ENCODE measurements around the gene DNAJB11.
A peak's percentile ranks its signal among the peaks of the same experiment; 100 is the strongest.
"Not testable (repeated sequence)": the region's sequence is repeated elsewhere in the genome, so short reads cannot be mapped to it uniquely, and the experiment has no call there.

DNAJB11 gene

DNA sequence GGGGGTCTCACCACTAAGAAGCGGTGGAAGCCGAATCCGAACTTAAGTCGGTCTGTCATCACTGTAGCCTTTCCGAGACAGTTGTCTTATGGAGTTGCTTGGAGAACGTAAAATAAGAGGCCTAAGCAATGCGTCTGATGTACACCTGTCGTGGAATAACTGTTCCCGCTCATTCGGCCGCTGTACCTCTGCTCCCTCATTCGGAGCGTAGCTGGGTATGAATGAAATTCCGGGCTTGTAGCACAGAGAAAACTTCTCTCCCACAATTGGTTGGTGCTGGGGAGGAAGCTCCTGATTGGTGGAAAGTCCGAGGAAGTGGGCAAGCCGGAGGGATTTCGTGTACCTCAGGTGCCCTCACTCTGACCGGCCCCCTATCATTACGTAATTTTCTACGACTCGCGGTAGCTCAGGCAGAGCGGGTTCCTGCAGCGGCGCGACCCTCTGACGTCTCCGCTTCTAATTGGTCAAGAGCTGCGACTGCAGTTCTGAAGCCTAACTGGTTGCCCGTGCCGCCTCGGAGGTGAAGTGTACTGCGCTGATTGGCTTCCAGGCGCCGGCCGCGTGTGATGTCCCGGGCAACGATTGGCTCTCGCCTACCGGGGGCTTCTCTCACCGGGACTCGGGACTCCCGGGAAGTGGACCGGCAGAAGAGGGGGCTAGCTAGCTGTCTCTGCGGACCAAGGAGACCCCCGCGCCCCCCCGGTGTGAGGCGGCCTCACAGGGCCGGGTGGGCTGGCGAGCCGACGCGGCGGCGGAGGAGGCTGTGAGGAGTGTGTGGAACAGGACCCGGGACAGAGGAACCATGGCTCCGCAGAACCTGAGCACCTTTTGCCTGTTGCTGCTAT lies at the start of gene DNAJB11:
TSS of gene DNAJB11 (plus strand) at position 625 of the 845 bp plus-strand sequence. CDS start at position 803, 178 bp downstream.
- DNase-seq = peak; percentile 99

DNA sequence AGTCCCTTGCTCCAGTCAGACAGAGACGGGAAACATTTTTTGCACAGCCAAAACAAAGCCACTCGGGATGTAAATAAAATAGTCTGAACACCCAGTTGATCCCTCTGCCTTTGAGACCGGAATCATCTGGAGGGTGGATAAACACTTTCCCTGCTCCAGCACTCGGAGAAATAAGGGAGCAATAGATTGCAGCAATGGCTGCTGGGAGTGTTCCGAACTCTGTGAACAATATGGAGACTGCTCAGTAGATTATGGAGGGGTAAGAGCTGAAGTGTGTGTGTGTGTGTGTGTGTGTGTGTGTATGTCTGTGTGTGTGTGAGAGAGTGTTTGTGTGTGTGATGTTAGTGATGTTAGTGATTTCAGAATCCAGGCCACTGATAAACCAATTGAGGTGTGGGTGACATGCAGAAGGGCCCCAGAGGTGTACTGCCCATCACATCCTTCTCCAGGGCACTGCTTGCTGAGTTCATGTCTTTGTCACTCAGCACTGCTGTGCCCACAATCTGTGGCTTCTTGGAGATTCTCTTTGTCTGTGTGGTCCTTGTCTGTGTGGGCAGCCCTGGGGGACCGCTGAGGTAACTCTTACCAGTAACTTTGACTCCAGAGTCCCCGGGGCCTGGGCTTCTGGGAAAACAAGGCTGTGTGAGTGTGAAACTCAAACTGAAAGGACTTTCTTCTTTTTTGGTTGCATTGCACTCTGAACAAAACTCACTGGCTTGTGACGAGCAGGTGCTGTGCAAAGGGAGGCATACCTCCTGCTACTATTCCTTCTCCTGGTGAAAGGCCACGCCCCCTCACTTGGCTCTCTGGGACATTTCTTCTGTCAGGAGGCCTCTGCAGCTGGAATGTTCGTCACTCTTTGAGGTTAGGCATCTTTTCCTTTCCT lies 49.3 kb upstream of the DNAJB11 start:
- DNase-seq = no peak

DNA sequence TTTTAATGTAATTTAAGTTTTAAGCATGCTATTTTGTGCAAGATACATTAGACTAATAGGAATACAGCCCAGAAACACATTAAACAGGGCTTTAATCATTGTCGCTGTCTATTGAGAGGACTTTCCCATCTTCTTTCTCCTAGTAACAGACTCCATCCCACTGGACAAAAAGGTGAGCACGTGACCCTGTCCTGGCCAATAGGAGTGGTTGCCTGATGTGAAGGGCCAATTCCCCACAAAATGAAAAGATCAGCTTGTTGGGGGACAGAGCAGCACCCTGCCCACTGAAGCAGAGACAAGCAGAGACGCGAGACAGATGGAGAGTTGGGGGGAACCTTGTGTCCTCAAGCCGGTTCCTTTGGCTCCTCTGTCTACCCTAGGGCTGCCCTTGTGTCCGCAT lies 47.5 kb upstream of the DNAJB11 start:
- DNase-seq = no peak

DNA sequence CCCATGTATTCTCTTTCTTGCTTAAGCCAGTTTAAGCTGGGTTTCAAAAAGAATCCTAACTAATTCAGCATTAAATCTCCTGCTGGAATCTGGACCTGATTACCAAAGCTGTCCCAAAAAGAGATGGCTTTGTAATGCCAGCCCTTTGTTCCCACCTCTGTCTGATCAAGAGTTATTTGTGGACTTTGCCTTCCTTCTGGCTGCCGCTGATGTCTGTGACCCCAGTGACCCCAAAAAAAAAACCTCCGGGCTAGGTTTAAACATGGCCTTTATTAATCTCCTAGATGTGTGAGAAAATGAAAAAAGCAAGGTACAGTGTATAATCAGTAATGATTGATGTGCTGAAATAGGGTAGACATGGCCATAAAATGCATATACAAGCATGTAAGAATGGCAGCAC lies 47.1 kb upstream of the DNAJB11 start:
- no peak for DNase-seq

DNA sequence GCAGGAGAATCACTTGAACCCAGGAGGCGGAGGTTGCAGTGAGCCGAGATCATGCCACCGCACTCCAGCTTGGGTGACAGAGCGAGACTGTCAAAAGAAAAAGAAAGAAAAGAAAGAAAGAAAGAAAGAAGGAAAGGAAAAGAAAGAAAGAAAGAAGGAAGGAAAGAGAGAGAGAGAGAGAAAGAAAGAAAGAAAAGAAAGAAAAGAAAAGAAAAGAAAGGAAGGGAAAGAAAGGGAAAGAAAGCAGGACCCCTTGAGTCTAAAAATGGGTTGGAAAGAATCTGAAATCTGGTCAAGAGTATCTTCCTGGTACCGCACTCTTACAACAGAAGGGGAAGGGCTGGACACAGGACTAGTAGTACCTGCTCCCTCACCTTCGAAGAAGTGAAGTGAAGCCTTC lies 45.9 kb upstream of the DNAJB11 start:
- no peak for DNase-seq

DNA sequence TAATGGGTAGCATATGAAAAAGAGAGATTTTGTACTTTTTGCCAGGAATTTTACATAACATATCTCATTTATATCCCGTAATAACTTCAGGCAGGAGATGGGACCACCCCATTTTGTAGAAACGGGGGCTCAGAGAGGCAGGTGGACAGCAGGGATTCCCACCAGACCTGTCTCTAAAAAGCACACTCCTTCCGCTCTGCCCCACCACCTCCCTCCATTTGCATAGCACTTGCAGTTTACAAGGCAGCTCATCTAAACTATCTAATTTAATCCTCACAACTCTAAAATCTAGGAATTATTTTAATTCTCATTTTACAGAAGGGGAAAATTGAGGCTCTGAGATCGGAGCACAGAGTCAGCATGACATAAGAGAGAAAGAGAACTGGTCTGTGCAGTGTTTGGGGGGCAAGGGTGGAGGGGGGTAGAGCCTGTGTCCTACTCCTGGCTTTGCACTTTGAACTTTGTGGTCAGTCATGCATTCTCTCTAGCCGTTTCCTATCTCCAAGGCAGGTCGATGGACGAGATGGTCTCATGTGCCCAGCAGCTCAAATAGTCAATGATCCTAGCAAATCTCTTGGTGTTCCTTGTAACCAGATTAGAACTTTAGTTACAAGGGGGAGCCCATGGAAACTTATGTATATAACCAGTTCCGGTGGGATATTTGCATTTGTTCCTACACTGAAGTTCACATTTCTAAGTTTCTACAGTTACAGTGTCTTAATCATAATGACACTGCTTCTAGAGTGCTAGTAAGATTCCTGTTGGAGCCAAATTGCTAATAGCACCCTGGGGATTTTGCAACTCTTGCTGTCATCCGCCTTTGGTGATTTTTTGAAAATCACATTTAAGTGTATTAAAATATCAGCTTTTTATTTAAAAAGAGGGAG lies 44.9 kb upstream of the DNAJB11 start:
- no peak for DNase-seq

DNA sequence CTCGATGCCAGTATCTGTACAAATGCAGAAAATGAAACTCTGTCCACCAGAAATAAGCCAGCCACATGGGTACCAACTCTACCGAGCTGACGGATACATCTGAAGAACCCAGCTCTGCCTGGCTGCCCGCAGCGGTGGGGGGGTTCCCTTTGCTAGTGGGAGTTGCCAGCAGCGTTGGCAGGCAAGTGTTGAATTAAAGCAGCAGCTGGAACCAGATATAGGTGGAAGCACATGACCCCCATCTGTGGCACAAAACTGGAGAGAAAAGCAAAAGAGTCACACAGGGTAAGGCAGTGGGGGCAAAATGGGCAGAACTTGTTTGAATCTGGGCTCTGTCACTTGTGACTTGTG lies 44.3 kb upstream of the DNAJB11 start:
- no peak for DNase-seq

DNA sequence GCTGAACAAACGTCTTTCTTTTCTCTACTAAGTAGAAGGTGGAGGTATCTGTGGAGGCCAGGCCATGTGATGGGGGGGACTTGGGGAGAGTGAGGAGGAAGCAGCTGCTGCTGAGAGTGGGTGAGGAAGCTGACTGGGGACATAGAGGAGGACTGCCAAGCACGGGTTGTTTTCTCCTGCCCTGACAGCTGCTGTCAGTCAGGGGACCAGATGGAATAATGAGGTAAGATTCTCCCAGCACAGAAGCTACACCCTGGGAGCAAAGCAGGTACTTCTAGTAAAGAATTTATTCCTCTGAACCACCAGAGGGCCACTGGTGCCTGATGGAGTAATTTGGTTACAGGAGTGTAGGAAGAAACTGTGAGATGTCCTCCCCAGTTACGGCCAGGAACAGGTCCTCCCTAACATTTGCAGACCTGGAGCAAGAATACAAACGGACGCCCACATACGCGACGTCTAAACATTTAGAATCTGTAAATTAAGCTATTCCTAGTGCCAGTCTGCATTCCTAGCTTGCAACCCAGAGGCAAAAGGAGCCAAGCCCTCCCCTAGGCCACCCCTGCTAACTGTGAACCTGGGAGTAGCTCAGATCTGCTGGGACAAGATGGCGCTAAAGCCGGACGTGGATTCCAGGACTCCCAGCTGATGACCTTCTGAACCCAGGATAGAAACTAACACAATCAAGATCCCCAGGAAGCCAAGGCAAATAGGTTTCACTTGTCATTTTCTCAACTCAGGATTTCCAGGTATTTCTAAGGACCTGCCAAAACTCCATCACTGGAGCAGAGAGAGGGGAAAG lies 41.1 kb upstream of the DNAJB11 start:
- DNase-seq = no peak

DNA sequence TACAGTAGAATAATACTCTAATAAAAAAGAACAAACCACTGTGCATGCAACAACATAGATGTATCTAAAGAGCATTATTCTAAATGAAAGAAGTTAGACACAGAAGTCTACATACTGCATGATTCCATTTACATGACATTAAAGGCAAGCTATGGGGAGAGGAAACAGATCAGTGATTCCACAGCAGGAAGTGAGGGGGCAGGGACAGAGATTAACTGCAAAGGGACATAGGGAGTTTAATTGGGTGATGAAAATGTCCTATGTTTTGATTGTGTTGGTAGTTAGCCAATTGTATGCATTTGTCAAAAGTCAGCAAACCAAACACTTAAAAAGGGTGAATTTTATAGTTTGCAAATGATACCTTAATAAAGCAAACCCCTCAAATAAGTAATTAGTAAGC lies 40.1 kb upstream of the DNAJB11 start:
- no peak for DNase-seq

DNA sequence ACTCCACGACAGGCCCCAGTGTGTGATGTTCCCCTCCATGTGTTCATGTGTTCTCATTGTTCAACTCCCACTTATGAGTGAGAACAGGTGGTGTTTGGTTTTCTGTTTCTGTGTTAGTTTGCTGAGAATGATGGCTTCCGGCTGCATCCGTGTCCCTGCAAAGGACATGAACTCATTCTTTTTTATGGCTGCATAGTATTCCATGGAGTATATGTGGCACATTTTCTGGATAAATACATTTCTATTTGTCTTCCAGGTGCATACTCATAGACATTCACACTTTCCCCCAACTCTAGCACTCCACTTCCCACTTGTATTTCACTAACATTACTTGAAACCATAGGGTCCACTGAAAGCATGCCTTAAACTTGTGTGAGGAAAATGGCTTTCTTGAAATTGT lies 38.8 kb upstream of the DNAJB11 start:
- not testable (repeated sequence) for DNase-seq

DNA sequence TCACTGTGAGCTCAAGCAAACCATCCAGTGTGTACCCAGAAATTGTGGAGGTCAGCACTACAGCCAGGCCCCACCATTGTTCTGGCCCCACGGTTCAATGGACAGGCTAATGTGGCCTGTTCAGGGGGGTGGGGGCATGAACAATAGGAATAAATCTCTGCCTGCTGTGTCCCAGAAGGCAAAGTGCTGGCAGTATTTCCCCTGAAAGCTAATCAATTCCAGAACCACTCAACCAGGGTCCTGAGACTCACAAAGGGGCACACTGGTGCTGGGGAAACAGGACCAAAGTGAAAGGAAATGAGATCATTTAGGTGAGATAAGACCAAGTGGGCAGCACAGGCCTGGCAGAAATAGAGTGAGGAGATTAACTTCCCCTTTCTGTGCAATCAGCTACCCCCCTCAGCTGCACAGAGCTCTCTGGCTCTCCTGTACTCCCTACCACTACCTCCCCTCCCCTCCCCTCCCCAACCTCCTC lies 37.9 kb upstream of the DNAJB11 start:
- no peak for DNase-seq

DNA sequence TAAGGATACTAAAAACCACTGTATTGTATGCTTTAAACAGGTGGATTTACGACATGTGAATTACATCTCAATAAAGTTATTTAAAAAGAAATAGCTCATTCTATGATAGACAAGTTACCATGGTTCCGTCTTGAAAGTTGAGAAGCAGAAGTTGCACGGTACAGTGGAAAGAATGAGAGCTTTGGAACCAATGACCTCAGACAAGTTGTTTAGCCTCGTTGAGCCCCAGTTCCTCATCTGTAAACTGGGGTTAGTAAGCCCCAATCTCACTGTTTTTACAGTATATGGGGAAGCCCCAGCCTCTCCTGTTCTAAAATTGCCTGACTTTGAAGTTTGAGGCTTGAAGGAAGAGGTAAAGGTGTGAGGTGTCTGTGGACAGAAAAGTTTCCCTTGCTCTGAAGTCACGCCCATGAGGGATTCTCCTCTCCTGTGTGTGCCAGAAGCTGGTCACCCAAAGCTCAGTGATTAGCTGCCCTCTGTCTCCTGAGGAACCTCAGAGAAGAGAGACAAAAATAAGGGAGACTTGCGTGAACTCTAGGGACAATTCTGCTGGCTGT lies 36.3 kb upstream of the DNAJB11 start:
- DNase-seq = peak; percentile 59

DNA sequence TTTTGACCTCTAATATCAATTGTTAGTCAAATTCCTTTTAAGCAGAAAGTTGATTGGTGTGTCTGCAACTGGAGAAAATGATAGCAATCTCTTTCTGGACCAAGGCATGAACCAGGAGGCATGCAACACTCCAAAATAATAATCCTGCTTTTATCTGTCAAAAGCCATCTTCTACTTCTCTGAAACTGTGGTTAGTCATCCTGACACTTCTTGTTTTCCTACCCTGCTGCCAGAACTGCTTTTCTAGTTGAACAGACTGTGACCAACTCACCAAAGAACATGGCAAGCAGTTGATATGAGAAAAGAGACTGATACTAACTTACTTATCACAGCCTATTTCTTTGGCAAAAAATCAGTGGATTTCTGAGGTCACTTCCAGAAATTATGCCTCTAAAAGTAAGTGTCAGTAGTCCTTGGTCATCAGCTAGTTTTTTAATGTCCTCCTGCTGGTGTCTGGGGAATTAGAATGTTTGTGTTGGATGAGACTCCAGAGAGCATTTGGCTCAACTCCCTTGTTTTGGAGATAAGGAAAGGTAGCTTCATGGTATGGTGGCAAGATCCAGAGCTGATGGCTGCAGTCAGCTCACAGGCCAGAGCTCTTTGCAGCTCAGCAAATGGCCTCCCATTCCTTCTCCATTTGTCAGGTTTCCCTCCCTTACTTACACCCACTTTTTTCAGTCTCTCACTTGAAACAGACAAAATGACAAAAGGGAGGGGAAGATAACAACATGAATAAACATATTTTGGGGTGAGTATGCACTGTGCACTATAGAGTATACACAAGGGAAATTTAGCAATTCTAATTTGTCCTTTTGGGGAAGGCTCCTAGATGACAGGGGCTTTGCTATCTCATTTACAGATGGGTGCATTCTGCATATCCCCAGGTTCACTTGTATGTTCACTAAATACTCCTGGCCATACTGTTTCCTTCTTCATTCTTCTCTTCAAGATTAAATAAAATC lies 33.4 kb upstream of the DNAJB11 start:
- no peak for DNase-seq

DNA sequence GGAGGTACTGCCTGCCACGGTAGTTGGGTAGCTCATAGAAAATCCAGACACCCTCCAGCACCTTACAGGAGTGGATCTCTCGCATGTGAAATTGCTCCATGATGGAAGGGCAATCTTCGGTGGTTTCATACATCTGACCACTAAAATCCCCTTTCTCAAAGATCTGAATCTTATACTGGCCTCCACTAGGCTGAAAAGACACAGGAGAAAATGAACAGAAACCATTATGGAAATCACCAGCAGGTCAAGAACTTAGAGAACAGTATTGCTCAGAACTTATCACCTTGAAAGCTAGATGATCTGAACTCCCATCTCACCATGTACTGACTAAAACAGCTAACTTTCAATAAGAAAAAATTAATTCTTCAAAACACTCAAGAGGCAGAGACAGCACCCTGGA lies 31.7 kb upstream of the DNAJB11 start:
- no peak for DNase-seq

DNA sequence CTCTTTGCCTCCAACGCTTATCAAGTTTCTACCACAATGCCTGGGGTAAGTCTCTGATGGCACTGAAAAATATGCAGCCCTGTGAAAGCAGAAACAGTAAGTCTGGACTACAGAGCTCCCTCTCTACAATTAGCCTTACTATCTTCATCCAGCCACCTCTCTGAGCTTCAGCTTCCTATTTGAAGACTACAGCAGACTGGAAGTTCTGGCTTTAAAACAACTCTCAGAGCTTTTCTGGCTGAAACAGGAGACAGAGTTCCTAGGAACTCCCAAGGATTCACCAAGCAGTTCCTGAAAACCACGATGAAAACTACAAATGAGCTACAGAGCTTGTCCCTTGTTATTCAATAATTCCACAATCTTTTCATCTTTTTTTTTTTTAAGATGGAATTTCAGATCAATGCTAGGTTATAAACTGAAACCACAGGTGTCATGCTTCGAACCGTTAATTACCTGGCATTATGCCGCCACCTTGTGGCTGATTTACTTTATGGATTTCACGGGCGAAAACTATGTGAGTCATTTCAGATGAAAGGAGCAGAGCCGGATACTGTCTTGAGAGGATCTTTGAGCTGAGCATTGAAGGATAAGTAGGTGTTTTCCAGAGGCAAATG lies 30.2 kb upstream of the DNAJB11 start:
- DNase-seq = peak; percentile 88

DNA sequence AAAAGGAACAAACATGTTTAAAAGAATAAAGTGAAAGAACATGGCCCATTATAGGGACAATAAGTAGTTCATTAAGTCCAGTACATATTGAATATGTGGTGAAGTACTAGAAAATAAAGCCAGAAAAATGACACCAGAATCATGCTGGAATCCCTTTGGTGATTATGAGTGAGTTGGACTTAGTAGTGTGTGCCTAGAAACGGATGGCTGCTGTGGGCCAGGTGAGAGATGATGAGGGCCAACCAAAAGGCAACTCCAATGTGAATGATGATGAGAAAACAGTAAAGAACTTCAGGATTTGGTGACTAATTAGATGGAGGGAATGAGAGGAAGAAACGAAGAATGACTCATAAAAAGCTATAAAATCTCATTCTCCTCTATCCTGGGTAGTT lies 29.7 kb upstream of the DNAJB11 start:
- no peak for DNase-seq

DNA sequence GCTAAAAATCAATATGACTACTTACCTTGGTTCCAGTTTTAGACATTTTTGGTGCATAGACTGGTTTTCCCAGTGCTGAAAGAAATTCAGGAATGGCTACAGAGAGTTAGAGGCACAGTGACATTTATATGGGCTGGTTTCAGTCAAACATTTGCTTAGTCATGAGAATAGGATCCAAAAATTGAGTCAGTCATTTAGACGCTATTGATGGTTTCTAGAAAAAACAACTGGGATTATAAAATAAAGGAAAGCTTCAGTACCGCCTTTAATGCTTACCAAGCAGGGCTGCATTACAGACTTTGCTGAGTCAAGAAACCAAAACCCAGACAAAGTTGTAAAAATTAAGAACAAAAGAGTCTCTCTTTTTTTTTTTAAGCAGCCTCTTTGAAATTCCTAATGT lies 26.2 kb upstream of the DNAJB11 start, which contains the start of gene CRYGS:
TSS of gene CRYGS (minus strand) at position 100 of the 400 bp plus-strand sequence. CDS start at position 46, 54 bp downstream.
- DNase-seq = no peak

DNA sequence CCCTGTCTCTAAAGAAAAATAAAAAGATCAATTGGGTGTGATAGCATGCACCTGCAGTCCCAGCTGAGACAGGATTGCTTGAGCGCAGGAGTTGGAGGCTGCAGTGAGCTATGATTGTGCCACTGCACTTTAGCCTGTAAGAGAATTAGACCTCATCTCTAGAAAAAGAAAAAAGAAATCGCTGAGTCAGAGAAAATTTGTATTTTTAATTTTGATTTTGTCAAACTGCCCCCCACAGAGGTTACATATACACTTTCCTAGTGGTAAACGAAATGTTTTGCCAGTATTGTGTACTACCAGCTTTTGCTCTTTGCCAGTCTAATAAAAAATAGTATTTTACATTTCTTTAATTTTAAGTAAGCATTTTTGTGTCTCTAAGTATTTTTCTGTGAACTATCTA lies 21.0 kb upstream of the DNAJB11 start:
- DNase-seq = no peak

DNA sequence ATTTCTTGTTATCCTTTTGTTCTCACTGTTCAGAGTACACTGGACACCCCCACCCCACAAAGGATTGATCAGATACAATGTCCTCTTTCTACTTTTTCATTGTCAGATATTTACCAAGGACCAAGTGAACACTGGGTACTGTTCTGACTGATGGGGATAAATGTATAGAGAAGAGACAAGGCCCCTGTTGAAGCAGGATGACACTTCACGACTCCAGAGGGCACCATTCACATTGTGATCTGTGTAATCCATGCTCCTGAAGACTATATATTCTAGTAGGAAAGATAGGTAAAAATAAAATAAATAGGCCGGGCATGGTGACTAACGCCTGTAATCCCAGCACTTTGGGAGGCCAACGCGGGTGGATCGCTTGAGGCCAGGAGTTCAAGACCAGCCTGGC lies 19.1 kb upstream of the DNAJB11 start:
- DNase-seq = no peak
